GM21423 (cell line): ENCODE measurements around the gene OSBPL5.

Source experiments
- ATAC-seq: cut with Tn5 transposase; IDR thresholded peaks from one replicate; pipeline ENCODE4 v1.9.1; 2021; ENCODE audit warnings: mild to moderate bottlenecking, moderate library complexity; ENCODE audit not compliant: unreplicated experiment

OSBPL5 gene

DNA sequence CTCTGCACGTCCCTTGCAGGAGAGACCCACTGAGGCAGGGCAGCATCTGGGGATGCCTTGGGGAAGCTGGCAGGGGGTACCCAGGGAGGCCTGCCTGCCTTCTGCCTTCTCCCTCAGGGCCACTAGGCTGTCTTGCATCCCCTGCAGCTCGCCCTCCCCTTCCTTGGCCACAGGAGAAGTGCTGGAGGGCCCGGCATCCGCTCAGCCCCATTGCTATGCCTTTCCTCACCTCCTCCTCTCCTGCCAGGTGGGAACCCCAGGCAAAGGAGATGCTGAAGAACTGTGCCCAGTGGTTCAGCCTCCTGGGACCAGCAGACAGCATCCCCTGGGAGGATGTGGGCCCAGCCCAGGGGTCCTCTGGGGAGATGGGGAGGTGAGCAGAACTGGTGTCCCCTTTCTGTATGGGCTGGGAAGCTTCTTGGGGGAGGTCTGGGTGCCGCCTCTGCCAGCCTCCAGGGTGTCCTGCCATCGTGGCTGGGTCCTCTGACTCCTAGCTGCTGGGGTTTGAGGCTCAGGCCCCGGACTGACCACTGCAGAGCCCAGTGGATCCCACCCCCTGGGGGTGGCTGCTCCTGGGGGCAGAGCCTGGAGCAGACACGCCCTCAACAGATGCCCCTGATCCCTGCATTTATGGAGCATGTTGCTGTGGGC is 32.9 kb upstream of the OSBPL5 start:
- ATAC-seq = no peak

DNA sequence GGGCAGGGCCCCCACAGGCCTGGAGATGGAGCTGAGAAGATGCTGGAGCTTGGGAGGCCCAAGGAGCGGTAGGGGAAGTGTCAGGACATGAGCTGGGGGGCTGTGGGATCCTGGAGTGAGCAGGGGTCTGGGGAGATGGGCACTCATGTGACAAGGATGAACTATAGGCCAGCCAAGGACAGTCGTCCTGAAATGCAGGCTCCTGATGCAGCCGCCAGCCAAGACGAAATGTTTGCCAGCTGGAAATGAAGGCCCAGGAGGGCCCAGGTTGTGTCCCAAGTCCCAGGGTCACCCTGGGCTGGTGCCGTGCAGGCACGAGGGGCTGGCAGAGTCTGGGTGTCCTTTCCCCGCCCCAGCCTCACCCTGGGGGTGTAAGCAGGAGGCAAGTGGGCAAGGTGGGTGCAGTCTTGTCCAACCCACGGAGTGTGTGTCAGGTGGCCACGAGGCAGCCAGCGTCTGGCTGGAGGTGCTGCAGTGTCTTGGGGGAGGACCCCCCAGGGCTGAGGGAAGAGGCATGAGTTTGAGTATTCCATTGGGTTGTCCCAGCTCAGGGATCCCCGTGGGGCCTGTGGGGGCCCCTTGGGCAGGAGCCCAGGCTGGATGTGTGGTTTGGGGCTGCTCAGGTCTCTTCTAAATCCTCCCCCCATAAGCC is 32.1 kb upstream of the OSBPL5 start:
- no peak for ATAC-seq

DNA sequence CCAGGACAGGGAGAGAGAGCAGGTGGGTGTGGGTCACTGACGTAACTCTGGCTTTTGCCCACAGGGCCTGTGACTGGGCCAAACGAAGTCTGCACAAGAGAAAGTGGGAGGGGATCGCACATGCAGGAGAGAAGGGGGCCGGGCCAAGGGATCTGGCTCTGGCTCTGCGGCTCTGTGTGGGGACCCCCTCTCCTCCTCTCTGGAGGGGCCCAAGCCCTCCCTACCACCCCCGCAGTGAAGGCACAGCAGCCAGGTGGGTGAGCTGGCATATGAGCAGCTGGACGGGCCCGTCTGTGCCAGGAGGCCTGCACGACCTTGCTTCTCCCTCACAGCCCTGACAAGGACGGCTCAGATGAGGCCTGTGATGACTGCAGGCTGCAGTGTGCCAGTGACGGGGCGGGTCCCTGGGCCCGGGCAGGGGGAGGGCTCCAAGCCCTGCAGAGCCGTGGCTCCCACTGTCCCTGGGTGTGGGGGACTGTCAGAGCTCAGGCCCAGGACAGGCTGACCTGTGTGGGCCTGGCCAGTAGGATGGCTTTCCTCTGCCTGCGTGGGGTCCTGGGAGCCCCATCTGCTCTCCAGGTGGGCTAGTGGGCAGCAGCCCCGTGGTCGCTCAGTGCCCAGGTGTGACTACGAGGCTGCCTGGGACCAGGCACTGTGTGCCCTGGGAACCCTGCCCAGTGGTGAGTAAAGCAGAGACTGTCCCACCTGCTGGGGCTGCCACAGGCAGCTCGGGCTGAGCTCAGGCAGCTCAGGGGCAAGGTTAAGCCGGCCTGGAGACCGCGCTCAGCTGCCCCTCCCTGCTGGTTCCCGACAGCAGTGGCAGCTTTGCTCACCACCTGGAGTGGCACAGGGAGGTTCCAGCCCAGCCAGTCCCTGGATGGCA is 31.3 kb upstream of the OSBPL5 start:
- ATAC-seq = no peak

DNA sequence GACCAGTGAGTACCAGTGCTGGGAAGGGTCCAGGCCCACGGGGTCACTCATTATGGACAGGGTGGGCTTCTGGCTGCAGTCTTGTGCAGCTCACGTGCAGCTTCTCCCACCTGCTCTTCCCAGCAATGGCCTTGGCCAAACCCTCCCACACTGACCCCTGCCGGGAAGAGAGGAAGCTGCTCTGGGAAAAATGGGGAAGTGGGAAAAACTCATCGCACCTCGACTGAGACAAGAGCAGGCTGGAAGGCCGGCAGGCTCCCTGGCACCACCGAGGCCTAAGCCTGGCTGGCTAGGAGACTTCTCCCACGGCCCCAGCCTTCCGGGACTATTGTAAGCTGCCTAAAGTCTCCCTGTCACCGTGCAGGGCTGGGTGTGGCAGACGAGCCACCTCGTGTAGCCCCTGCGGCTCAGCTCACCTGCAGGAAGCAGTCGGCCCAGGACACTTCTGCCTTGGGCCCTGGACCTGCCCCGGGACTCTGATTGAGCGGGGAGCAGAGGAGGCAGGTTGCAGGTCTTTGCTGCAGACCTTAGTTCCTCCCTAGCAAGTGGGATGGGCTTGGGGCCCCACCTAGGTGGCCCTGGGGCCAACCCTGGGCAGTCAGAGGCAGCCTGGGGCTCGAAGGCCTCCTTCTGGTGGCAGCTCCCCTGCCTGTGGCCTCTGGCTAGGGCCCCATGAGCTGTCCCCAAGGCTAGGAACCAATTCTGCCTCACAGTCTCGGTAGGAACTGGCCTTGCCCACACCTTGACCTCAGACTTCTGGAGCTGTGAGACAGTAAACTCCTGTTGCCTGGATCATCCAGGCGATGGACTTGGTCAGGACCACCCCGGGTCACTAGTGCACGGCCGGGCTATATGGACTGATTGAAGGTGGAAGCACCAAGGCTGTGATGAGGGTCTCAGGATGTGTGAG is 30.4 kb upstream of the OSBPL5 start:
- ATAC-seq = no peak

DNA sequence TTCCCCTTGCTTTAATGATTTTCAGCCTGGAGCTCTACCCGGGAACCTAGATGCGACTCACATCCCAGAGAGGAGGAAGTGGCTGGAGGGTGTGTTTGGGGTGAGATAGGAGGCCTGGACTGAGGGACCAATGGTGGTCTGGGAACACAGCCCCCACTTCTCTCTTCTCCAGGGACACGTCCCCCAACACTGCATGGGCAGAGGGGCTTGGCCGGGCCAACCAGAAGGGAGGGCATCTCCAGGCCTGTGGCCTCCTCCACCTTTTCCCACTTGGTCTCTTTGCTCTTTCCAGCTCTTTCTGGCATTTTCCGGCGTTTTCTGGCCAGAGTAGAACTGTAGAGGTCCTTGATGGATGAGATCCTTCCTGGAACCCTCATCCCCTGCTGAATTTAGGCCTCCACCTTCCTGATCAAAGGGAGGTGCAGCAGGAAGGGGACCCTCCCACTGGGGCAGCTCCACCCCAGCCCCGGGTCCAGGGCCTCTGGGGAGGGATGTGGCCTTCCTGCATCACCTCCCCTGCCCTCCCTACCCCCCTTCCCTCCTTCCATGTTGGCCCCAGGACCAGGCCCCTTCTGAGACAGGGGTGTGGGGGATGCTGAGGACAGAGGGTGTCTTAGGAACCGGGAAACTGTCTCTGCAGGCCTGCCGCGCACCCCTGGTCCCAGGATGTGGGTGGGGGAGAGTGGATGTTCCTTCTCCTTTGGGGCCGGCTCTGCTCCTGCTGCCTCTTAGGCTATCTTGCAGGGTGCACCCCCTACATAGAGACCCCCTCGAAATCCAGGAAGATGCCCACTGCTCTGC is 29.1 kb upstream of the OSBPL5 start:
- ATAC-seq = no peak

DNA sequence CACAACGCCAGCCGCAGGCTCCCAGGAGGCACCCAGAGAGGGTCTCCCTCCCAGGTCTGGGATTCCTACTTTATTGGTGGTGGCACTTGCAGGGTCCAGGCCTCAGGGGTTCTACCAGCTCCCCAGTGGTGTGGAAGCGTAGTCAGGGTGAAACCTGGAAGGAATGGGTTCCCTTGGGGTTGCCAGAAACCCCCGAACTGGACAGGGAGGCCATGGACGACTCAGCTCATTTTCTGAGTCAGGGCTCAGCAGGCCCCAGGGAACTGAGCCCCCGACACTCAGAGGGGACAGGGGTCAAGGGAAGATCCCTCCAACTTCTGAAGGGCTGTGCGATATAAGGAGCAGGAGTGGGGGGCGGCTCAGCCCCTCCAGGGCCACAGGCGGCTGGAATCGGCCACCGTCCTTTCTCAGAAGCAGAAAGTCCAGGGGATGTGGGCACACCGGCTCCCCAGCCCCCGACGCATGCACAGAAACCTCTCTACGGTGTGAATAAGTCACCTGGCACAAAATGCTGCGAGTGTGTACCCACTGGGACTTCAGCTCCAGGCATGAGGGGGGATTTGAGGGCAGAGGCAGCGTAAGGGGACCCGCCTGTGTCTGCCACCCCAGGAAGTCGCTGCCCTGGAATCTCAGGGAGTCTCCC is 28.4 kb upstream of the OSBPL5 start:
- no peak for ATAC-seq

DNA sequence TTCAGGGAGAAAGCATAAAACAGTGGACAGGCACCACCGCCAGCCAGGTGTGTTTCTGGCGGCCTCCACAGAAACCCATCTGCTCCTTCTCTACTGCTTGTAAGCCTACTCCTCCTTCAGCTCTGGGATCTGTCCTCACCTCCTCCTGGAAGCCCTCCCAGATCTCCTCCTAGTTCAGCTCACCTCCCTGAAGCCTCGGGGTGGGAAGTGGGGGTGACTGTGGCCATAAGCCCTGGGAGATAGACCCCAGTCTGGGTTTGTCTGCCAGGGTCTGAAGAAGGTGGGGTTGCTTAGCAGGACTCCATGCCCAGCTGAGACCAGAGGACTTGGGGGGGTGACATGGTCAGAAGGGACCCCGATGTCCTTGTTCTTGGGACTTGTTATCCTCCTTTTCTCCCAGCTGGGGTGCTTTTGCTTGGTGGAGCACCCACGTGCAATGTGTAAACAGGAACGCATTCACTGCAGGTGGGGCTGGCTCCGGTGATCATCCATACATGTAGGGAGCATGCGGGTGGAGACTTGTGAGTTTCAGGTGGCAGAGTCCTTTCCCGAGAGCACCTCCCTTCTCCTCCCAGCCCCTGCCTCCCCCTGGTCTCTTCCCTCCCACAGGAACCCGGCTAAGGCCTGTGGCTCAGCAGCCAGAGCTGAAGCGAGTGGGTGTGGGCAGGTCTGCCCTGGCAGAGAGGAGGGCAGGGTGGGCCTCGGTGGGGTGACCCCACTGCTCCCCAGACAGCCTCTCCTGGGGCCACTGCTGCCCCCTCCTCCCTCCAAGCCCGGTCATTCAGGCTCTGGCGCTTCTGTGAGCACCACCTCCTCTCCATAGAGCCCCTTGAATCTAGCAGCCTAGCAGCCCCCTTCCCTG is 27.6 kb upstream of the OSBPL5 start:
- ATAC-seq = no peak

DNA sequence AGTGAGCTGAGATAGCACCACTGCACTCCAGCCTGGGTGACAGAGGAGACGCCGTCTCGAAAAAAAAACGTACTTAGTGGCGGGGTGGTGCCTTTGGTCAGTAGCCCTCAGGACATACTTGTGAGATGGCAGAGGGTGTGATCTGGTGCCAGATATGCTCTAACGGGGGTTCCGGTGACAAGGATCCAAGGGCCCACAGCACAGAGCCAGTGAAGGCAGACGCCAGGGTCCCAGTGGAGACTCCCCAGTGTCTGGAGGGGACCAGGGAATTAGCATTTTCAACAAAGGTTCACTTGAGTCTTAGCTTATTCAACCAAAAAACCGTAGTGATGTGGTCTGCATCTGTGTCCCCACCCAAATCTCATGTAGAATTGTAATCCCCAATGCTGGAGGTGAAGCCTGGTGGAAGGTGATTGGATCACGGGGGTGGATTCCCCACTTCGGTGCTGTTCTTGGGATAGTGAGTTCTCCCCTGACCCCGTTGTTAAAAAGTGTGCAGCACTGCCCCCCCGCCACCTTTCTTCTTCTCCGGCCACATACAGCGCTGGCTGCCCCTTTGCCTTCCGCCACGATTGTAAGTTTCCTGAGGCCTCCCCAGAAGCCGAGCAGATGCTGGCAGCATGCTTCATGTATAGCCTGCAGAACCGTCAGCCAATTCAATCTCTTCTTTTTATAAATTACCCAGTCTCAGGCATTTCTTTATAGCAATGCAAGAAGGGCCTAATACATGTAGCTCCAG is 26.6 kb upstream of the OSBPL5 start:
- no peak for ATAC-seq

DNA sequence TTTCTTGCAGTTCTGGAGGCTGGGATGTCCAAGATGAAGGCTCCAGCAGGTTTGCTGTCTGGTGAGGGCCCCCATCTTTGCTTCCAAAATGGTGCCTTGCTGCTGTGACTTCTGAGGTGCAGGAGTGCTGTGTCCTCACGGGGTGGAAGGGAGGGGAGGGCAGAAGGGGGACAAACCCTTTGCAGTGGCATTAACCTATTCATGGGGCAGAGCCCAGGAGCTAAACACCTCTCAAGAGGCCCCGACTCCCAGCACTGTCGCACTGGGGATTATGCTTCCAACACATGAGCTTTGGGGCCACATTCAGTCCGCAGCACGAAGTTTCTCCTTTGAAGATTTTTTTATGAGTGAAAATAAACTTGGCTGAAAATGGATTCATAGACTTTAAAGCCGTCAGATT is 25.5 kb upstream of the OSBPL5 start:
- no peak for ATAC-seq

DNA sequence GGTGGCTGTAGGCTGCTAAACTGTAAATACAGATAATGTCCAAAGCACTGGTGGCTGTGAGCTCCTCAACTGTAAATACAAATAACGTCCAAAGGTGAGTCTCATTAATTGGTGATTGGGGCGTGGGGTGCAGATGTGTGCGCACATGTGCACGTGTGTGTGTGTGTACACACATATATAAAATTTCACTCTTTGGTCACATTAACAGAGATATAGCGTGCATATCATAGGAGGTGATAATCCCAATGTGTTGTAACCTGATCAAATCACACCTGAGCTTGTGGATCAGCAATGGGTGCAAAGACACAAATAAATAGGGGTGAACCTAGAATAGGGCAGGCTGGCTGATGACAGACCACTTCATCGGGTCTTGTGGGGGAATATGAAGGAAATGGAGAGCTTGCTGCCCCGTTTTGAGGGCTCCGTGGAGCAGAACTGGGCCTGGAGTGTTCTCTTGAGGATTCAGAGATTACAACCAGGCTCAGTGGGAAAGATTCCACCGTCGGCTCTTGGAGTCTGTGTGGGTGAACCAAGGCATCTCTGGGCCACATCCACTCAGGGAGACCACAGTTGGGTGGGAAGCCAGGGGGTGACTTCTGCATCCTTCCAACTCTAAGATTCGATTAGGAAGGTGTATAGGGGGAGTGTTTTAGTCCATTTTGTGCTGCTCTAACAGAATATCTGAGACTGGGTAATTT is 24.9 kb upstream of the OSBPL5 start:
- no peak for ATAC-seq

DNA sequence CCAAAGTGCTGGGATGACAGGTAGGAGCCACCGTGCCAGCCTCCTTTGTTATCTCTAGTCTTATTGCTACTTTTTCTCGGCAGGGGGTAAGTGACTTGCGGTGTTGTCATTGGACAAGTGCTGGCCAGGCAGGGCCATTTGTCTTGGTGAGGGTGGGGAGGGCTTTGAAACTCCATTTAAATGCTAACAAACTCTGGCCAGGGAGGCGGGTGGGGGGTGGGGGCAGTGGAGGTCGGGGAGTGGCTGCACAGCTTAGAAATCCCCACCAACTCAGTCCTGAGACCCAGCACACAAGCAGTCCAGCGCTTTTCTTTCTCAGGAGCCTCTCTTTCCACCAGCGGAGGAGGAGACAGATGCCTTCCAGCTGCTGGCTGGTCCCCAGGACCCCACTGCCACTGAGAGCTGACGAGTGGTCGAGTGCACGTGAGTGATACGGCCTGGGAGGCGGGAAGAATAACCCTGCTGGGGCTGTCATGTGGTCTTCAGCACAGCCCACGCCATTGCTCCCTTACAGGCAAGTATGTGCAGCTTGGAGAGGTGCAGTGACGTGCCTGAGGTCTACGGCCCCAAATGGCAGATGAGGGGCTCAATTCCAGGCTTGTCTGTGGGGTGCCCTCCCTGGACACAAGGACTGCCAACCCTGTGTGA is 24.2 kb upstream of the OSBPL5 start:
- ATAC-seq = no peak

DNA sequence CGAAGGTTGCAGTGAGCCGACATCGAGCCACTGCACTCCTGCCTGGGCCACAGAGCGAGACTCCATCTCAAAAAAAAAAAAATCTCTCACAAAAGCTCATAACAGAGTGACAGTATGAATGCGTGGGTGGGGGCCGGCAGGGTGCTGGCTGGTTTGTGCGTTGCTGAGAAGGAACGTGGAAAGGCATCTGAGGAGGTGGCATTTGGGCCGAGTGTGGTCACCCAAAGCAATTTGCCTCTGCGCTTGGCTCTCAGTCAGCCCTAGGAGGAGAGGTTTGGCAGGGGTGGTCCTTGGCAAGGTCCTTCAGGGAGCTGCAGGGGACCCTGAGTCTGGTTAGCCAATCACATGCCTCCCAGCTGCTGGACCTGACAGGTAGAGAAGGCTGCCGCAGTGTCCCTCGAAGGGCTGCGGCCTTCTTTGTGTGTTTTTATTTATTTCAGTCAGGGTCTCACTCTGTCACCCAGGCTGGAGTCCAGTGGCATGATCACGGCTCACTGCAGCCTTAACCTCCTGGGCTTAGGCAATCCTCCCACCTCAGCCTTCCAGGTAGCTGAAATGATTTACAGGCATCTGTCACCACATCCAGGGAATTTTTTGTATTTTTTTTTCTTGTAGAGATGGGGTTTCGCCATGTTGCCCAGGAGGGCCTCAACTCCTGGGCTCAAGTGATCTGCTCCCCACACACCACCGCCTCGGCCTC is 23.5 kb upstream of the OSBPL5 start:
- ATAC-seq = no peak

DNA sequence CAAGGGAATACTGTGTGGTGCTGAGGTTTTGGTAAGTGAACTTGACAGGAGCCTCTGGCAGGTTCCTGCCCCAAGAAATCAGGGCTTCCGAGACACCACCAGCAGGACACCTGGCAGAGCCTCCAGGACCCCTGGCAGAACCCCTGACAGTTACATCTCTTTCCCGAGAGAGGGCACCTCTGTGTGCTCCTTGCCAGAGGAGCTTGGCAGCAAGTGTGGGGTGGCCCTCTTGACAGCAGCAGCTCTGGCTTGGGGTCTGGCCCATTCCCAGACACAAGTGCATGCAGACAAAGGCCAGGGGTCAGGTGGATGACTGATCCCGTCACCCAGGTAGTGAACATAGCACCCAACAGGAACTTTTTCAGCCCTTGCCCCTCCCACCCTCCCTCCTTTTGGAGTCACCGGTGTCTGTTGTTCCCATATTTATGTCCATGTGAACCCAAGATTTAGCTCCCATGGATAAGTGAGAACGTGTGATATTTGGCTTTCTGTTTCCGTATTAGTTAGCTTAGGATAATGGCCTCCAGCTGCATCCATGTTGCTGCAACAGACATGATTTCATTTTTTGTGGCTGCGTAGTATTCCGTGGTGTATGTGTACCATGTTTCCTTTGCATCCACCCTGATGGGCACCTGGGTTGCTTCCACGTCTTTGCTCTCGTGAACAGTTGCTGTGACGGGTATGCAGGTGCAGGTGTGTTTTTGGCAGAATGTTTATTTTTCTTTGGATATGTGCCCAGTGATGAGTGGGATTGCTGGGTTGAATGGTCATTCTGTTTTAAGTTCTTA is 21.2 kb upstream of the OSBPL5 start:
- no peak for ATAC-seq

DNA sequence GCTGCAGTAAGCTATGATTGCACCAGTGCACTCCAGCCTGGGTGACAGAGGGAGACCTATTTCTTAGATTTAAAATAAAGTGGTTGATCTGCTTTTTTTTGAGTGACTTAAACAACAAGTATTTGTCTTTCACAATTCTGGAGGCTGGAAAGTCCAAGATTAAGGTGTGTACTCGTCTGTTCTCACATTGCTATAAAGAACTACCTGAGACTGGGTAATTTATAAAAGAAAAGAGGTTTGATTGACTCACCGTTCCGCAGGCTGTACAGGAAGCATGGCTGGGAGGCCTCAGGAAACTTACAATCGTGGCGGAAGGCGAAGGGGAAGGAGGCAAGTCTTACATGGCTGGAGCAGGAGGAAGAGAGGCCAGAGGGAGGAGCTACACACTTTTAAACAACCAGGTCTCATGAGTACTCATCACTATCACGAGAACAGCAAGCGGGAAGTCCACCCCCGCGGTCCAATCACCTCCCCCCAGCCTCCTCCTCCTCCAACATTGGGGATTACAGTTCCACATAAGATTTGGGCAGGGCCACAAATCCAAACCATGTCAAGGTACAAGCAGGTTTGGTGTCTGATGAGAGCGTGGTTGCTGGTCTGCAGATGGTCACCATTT is 19.7 kb upstream of the OSBPL5 start:
- no peak for ATAC-seq

DNA sequence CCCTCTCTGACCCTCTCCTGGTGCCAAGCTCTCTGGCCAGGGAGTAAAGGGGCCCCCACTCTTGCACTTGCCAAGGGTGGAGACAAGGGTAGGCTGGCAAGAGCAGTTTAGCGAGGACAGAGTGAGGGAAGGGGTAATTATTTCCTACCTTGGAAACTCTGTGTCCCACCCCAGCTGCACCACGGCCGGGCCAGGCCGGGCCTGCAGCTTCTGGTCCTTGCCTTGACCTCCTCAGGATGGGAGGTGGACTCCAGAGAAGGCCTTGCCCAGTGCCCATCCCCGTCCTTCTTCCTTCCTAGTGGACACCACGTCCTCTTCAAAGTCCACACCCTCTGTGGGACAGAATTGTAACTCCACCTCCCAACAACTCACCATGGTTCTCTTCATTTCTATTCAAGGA is 18.4 kb upstream of the OSBPL5 start:
- no peak for ATAC-seq
